Panc1 (cell line): ENCODE data around the gene OLFML2A. TPM values are rescaled to one million over a fixed set of nuclear protein-coding genes. Genes with fewer than 3 reads are reported as not detected.
"Not testable (repeated sequence)": the region's sequence is repeated elsewhere in the genome, so short reads cannot be mapped to it uniquely, and the experiment has no call there.

Source experiments
- ATAC-seq: fragments of 200-7000 bp; cut with Tn5 transposase; 2 replicates; pipeline ENCODE4 v1.9.1; 2020; ENCODE audit warnings: mild to moderate bottlenecking, moderate library complexity
- BruUV-seq: library from RNA; stranded (reverse); fragments of 400-500 nt; replicated peaks from 2 replicates; lab custom pipeline; 2021; lab: Mats Ljungman, UMichigan
- CTCF ChIA-PET: fragments of 300-600 bp; sonication (Branson Sonifier 250); formaldehyde crosslinking; loops from one replicate; lab custom pipeline; 2022; ENCODE audit warnings: antibody characterized with exemption; lab: Charles Lee
- POLR2A ChIA-PET: fragments of 300-600 bp; sonication (Branson Sonifier 250); formaldehyde crosslinking; loops from one replicate; lab custom pipeline; 2022; ENCODE audit warnings: antibody characterized with exemption; lab: Charles Lee
- DNase-seq: peaks from one replicate; pipeline ENCODE4 v3.0.0-alpha.2; 2010; ENCODE audit warnings: low read depth, low spot score
- H3K27ac ChIP-seq: 2 replicates; pipeline ENCODE4 v1.5.1; 2011; ENCODE audit warnings: mild to moderate bottlenecking, low read length, inconsistent platforms
- H3K27me3 ChIP-seq: fragments of 200-500 bp; sonication (Bioruptor generic); 2 replicates; pipeline ENCODE4 v1.6.0; 2014; ENCODE audit warnings: low read length, inconsistent platforms; ENCODE audit not compliant: control insufficient read depth, insufficient read depth
- H3K36me3 ChIP-seq: fragments of 200-500 bp; sonication (Bioruptor generic); 2 replicates; pipeline ENCODE4 v1.5.1; 2014; ENCODE audit warnings: inconsistent platforms, mild to moderate bottlenecking, low read length, moderate library complexity; ENCODE audit not compliant: control insufficient read depth, insufficient read depth
- H3K4me1 ChIP-seq: 2 replicates; pipeline ENCODE4 v1.5.1; 2011; ENCODE audit warnings: inconsistent platforms, mild to moderate bottlenecking, low read length, moderate library complexity; ENCODE audit not compliant: control insufficient read depth, insufficient read depth
- H3K4me3 ChIP-seq, 2 experiments: 2 replicates each; pipeline ENCODE4 v1.5.1; 2011 to 2012; ENCODE audit warnings: low read depth in 2 of 2, low read length in 2 of 2, mild to moderate bottlenecking in 2 of 2, inconsistent platforms in 1 of 2, moderate library complexity in 1 of 2
- H3K9me3 ChIP-seq: fragments of 200-500 bp; sonication (Bioruptor generic); 2 replicates; pipeline ENCODE4 v1.5.1; 2014; ENCODE audit warnings: low read depth, mild to moderate bottlenecking, inconsistent platforms, low read length, moderate library complexity; ENCODE audit not compliant: control insufficient read depth, insufficient read depth
- POLR2AphosphoS5 ChIP-seq: IDR thresholded peaks from 2 replicates; pipeline ENCODE4 v1.6.1; 2012; ENCODE audit warnings: mild to moderate bottlenecking, low read depth, low read length, moderate library complexity
- REST ChIP-seq, 2 experiments: IDR thresholded peaks; 2 replicates each; pipeline ENCODE4 v1.6.1; 2011 to 2012; ENCODE audit warnings: low read depth in 2 of 2, control low read depth in 1 of 2, low read length in 1 of 2, mild to moderate bottlenecking in 1 of 2, moderate library complexity in 1 of 2; ENCODE audit not compliant: insufficient read depth in 1 of 2
- SIN3A ChIP-seq: IDR thresholded peaks from 2 replicates; pipeline ENCODE4 v1.6.1; 2012; ENCODE audit warnings: low read depth, mild to moderate bottlenecking, low read length, moderate library complexity, borderline replicate concordance; ENCODE audit not compliant: insufficient read depth
- TCF7L2 ChIP-seq: IDR thresholded peaks from 2 replicates; pipeline ENCODE4 v1.6.1; 2011; ENCODE audit warnings: mild to moderate bottlenecking, low read depth, low read length, inconsistent platforms
- in situ Hi-C: cut with HindIII; loops from 2 replicates; pipeline ENCODE4 v1.10.0; 2016; ENCODE audit warnings: low sequenced_read_pairs, low pct_unique_long_range_greater_than_20kb
- intact Hi-C: fragments of 100-400 bp; cut with micrococcal nuclease; formaldehyde crosslinking; loops from one replicate; pipeline ENCODE4 v1.10.0; 2022; ENCODE audit not compliant: unreplicated experiment
- total RNA-seq: library from RNA; stranded (reverse); gene quantifications from one replicate; pipeline ENCODE4 v1.2.1, GENCODE V29; 2021; ENCODE audit not compliant: unreplicated experiment
- TF ChIP-seq, protein P1 (sequence below): fragments of 450-650 bp; IDR thresholded peaks from 2 replicates; pipeline ENCODE4 v1.5.1; 2017; ENCODE audit warnings: mild to moderate bottlenecking

OLFML2A gene
- total RNA-seq, 1 experiment from 2014 or later = 44.5 TPM

- no peaks in the 10 kb centered on the region for H3K9me3 ChIP-seq
- TF ChIP-seq REST (IDR thresholded peaks at IDR 0.05; ENCODE audit: insufficient read depth in 1 of 2, low read depth in 2 of 2, low read length in 1 of 2) = no peak
- TF ChIP-seq, protein P1, sequence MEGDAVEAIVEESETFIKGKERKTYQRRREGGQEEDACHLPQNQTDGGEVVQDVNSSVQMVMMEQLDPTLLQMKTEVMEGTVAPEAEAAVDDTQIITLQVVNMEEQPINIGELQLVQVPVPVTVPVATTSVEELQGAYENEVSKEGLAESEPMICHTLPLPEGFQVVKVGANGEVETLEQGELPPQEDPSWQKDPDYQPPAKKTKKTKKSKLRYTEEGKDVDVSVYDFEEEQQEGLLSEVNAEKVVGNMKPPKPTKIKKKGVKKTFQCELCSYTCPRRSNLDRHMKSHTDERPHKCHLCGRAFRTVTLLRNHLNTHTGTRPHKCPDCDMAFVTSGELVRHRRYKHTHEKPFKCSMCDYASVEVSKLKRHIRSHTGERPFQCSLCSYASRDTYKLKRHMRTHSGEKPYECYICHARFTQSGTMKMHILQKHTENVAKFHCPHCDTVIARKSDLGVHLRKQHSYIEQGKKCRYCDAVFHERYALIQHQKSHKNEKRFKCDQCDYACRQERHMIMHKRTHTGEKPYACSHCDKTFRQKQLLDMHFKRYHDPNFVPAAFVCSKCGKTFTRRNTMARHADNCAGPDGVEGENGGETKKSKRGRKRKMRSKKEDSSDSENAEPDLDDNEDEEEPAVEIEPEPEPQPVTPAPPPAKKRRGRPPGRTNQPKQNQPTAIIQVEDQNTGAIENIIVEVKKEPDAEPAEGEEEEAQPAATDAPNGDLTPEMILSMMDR = peak; percentile 94
- H3K27ac ChIP-seq = peak overlapping the region; percentile 90
- CTCF ChIA-PET = interaction anchor here (0.6 to 7.6 kb wide), 4 partner anchors 18 to 95 kb away, joined by 3 to 134 read pairs (median 4); partner anchors contain the start of gene WDR38
- no peaks in the 10 kb centered on the region for H3K27me3 ChIP-seq
- intact Hi-C loops (loop anchor here (1.0 kb wide), 1 partner anchor 81 kb away; the partner anchor contains the start of gene WDR38), in situ Hi-C loops (no loop called here)
- H3K36me3 ChIP-seq = no peaks in the 10 kb centered on the region; the same call in 1 of the 2 replicates
- BruUV-seq = TSS peak; percentile 91
- peaks cover 17% of the 10 kb centered on the region for H3K4me1 ChIP-seq
- peak overlapping the region; percentile 70 to 74 for H3K4me3 ChIP-seq
- POLR2A ChIA-PET = interaction anchor here (0.7 to 0.9 kb wide), 2 partner anchors 80 to 90 kb away, joined by 4 to 18 read pairs; no protein-coding TSS in a partner anchor
- peak; percentile 57 for DNase-seq
- ATAC-seq = peak; percentile 29
These were observed 4.9 kb upstream of the OLFML2A start for GRCh38 chr9:124771867-124772679.

DNA sequence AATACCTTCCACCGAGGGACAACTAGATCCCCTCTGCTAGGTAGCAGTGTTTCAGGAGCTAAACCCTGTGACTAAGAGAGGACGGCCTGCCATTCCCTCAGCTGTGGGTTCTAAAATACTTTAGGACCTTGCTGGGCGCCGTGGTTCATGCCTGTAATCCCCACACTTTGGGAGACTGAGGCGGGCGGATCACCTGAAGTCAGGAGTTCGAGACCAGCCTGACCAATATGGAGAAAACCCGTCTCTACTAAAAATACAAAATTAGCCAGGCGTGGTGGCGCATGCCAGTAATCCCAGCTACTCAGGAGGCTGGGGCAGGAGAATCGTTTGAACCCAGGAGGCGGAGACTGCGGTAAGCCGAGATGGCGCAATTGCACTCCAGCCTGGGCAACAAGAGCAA lies 4.1 kb upstream of the OLFML2A start:
- in situ Hi-C loops, H3K27me3 ChIP-seq, BruUV-seq, ATAC-seq, H3K36me3 ChIP-seq, H3K4me1 ChIP-seq, intact Hi-C loops, H3K4me3 ChIP-seq, DNase-seq, H3K9me3 ChIP-seq: not testable (repeated sequence)
- peak overlapping the region; percentile 59; the same call in 1 of the 2 replicates for H3K27ac ChIP-seq
- CTCF ChIA-PET = interaction anchor here (0.7 to 7.6 kb wide), 3 partner anchors 73 to 89 kb away, joined by 5 to 134 read pairs (median 5); partner anchors contain the start of genes ARPC5L, RPL35 and WDR38
- POLR2A ChIA-PET = interaction anchor here (0.6 to 0.9 kb wide), 2 partner anchors 79 to 397 kb away, joined by 5 to 18 read pairs; no protein-coding TSS in a partner anchor

DNA sequence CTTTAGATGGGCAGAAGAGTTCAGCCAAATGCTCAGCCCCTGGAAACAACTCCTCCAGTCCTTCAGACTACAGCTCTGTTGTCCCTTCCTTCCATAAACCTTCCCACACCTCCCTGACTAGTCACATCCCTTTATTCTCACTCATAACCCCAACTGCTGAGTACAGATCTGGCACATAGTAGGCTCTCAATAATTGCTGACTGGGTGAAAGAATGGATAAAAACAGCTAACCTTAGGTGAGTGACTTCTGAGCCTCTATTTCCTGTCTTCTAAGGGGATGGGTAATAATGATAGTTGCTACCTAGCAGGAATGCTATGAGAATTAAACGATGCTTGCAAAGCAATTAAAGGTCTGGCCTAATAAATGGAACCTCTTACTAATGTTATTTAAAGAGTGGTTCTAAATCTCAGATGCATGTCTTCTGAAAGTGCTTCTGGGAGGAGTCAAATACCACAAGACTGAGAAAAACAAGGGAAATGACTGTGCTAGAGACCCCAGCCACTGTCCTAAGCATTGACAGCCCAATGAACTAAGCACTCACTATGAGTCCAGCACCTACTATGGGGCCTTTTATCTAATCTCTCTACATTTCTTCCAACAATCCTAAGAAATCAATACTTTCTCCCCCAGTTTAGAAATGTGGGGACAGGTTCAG lies 3.3 kb upstream of the OLFML2A start:
- ATAC-seq = no peak
- no peak overlapping the region for H3K4me3 ChIP-seq
- peaks cover 5% of the 10 kb centered on the region for H3K4me1 ChIP-seq
- in situ Hi-C loops (no loop called here), intact Hi-C loops (no loop called here)
- TF ChIP-seq SIN3A = no peak
- TF ChIP-seq POLR2AphosphoS5 = no peak
- no peak for TF ChIP-seq TCF7L2
- no peak for TF ChIP-seq REST (IDR thresholded peaks at IDR 0.05; ENCODE audit: insufficient read depth in 1 of 2, low read depth in 2 of 2, low read length in 1 of 2)
- TF ChIP-seq, protein P1 = no peak
- ChIA-PET POLR2A (no interaction called here), CTCF (interaction anchor here (0.9 to 7.6 kb wide), 2 partner anchors 80 to 87 kb away, joined by 4 to 134 read pairs; partner anchors contain the start of gene WDR38)
- no peaks in the 10 kb centered on the region for H3K27me3 ChIP-seq
- no peaks in the 10 kb centered on the region; the same call in 1 of the 2 replicates for H3K36me3 ChIP-seq
- no TSS peak for BruUV-seq
- no peak overlapping the region for H3K27ac ChIP-seq
- no peak for DNase-seq
- H3K9me3 ChIP-seq = no peaks in the 10 kb centered on the region
